GM20000 (cell line): ENCODE measurements around the gene ATP6V0D1.
A peak's percentile ranks its signal among the peaks of the same experiment; 100 is the strongest.

ENCODE experiments used
- DNase-seq: peaks from one replicate; pipeline ENCODE4 v3.0.0; 2012; ENCODE audit warnings: low spot score
- TF ChIP-seq, protein P1 (sequence below): IDR thresholded peaks from 2 replicates; pipeline ENCODE4 v1.5.1; 2012; ENCODE audit warnings: mild to moderate bottlenecking, control low read depth; ENCODE audit errors: extremely low read depth, missing control alignments

Gene ATP6V0D1

DNA sequence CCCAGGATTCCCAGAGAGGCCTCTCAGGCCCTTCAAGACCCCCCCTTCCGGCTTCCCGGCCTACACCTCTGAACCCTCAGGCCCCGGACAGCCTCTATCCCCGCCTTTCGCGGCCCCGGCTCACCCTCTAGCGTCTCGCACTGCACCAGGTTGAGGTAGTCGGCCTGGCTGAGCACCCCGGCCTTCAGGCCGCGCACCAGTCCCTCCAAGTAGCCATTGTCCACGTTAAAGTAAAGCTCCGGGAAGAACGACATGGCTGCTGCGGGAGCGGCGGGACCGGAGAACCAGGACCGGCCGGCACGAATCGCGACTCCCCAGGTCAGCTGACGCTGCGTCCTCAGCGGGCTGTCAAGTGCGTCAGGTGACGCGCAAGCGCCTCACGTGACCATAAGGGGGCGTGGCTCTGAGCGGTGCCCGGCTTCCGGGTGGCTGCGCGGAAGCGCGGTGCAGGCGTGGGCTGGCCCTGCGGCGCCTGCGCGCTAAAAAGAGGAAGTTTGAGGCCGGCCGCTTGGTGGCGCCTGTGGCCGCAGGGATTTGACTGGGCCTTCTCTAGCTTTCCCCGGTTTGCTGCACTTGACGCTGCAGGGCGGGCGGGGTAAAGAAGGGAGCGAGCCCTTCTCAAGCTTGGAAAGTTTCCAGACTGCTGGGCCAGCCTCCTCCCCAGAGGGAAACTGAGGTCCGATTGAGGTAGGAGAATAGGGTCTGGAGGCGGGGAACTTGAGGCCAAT lies at the start of gene ATP6V0D1:
TSS of gene ATP6V0D1 (minus strand) at position 325 of the 728 bp plus-strand sequence. CDS start at position 254, 71 bp downstream.
- DNase-seq: peak; percentile 96
- TF ChIP-seq, protein P1, sequence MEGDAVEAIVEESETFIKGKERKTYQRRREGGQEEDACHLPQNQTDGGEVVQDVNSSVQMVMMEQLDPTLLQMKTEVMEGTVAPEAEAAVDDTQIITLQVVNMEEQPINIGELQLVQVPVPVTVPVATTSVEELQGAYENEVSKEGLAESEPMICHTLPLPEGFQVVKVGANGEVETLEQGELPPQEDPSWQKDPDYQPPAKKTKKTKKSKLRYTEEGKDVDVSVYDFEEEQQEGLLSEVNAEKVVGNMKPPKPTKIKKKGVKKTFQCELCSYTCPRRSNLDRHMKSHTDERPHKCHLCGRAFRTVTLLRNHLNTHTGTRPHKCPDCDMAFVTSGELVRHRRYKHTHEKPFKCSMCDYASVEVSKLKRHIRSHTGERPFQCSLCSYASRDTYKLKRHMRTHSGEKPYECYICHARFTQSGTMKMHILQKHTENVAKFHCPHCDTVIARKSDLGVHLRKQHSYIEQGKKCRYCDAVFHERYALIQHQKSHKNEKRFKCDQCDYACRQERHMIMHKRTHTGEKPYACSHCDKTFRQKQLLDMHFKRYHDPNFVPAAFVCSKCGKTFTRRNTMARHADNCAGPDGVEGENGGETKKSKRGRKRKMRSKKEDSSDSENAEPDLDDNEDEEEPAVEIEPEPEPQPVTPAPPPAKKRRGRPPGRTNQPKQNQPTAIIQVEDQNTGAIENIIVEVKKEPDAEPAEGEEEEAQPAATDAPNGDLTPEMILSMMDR: peak; percentile 78

DNA sequence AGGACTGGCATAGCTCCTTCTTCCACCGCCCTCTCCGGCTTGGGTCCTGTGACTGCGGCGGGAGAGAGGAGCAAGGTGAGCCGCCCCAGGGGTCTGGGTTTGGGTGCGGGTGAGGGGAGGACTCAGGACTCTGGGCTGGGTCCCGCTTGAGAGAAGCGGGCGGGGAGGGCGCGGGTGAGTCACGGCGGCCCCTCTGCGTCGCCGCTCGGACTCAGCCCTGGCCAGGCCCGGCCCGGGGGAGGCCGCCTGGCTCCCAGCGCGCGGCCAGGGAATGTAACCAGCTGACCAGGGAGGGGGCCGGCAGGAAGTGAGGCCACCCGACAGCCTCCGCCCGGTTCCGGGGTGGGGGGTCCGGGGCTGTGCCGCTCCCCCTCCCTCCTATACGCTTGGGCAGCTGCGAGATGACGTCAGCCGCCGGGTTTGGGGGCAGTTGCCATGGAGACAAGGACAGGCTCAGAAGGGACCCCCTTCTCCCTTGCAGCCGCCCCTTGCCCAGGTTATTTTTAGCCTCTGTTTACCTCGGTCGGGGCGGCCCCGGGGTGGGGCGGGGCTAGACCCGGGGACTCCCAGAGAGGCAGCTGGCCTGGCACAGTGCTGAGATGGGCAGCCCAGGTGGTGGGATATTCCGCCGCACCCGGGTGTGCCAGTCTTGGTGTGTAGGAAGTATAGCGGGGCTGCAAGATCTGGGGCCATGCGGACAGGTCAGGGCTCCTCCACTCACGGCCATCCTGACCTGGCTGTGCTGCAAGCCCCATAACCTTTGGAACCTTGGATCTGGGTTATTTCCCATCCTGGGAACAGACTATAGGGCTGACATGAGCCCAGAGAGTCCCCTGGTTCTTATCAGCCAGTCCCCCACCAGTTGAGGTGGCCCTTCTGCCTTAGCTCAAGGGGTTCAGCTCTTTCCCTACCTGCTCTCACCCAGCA lies 49.3 kb upstream of the ATP6V0D1 start:
- DNase-seq: peak; percentile 82
- TF ChIP-seq, protein P1: no peak

- TF ChIP-seq, protein P1: no peak
- no peak for DNase-seq
Observed at GRCh38 chr16:67529582-67530012, 48.6 kb upstream of the ATP6V0D1 start.

GRCh38 chr16:67528870-67529581 lies 48.1 kb upstream of the ATP6V0D1 start:
- TF ChIP-seq, protein P1: no peak
- DNase-seq: peak; percentile 64

GRCh38 chr16:67528222-67528869 lies 47.4 kb upstream of the ATP6V0D1 start, which contains the start of gene RIPOR1:
TSS of gene RIPOR1 (plus strand) at chr16:67528829. CDS start at chr16:67538447, 9,618 bp downstream.
- TF ChIP-seq, protein P1: no peak
- peak; percentile 89 for DNase-seq

DNA sequence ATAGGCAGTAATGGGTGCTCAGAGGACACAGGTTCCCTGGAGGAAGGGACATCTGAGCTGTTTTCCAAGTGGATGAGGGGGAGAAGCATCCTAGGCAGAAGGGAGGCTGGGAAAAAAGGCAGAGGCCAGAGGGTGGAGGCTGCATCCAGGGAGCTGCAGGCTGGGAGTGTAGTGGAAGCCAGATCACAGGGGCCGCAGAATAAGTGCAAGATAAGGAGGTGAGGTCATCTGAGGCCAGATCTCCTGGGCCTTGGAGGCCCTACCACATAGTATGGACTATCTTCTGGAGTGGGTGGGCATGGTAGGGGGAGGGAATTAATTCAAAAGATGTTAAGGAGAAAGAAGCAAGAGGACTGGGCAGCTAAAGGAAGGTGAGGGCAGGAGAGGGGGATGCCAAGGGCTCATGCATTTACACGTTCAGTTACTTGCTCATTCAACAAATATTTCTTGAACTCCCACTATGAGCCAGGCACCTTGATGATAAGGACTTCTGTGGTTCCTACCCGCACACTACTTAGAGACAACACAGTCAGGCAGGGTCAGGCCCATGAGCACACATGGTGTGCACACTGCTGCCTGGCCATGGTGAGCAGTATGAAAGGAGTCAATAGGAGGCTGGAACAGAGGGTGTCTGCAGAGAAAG lies 45.3 kb upstream of the ATP6V0D1 start:
- TF ChIP-seq, protein P1: no peak
- DNase-seq: no peak
